Endothelial cell of umbilical vein (primary cell): ENCODE results near the gene MAGEC2. TPM values are rescaled to one million over a fixed set of nuclear protein-coding genes. Genes with fewer than 3 reads are reported as not detected.

ENCODE experiments used
- BruUV-seq: library from RNA; stranded (reverse); fragments of 400-500 nt; replicated peaks from 2 replicates; lab custom pipeline; 2021; lab: Mats Ljungman, UMichigan
- CTCF ChIA-PET: fragments of 300-600, 350-600 bp; sonication (Branson Sonifier 250); formaldehyde crosslinking; loops from one replicate; lab custom pipeline; 2021; ENCODE audit warnings: antibody characterized with exemption, inconsistent platforms; lab: Charles Lee
- POLR2A ChIA-PET: fragments of 300-600, 350-600 bp; sonication (Branson Sonifier 250); formaldehyde crosslinking; loops from one replicate; lab custom pipeline; 2021; ENCODE audit warnings: antibody characterized with exemption, inconsistent platforms; lab: Charles Lee
- DNase-seq: peaks from one replicate; pipeline ENCODE4 v3.0.0-alpha.2; 2011; ENCODE audit warnings: low read depth, low spot score
- FAIRE-seq: peaks from 2 replicates; lab custom pipeline; 2011; peaks lifted over from hg19 to GRCh38; lab: Jason Lieb, UNC
- H2AFZ ChIP-seq: 2 replicates; pipeline ENCODE4 v1.6.0; 2012; ENCODE audit warnings: low read depth, low read length, control low read depth, inconsistent platforms
- H3K27ac ChIP-seq: 2 replicates; pipeline ENCODE4 v1.5.1; 2011; ENCODE audit warnings: low read depth, mild to moderate bottlenecking, control low read depth, low read length, moderate library complexity; ENCODE audit not compliant: insufficient read depth
- H3K27me3 ChIP-seq, 2 experiments: 2 replicates each; pipeline versions ENCODE4 v1.6.0 to v1.6.1; 2011; ENCODE audit warnings: low read length in 2 of 2, mixed read lengths in 1 of 2; ENCODE audit not compliant: control insufficient read depth in 2 of 2, insufficient read depth in 2 of 2
- H3K36me3 ChIP-seq, 2 experiments: 2 replicates in 1 of 2; 3 replicates in 1 of 2; pipeline ENCODE4 v1.5.1; 2011; ENCODE audit warnings: low read length in 2 of 2, mild to moderate bottlenecking in 1 of 2, moderate library complexity in 1 of 2; ENCODE audit not compliant: control insufficient read depth in 2 of 2, insufficient read depth in 2 of 2; ENCODE audit errors: extremely low read depth in 1 of 2
- H3K4me1 ChIP-seq: 3 replicates; pipeline ENCODE4 v1.5.1; 2011; ENCODE audit warnings: mild to moderate bottlenecking, low read length; ENCODE audit not compliant: control insufficient read depth, insufficient read depth; ENCODE audit errors: extremely low read depth
- H3K4me2 ChIP-seq: 2 replicates; pipeline ENCODE4 v1.6.1; 2011; ENCODE audit warnings: low read length, control low read depth, mixed read lengths; ENCODE audit not compliant: insufficient read depth
- H3K4me3 ChIP-seq, 3 experiments: fragments of 200-600 bp in 1 of 3; sonication (generic), shearing (Covaris generic) in 1 of 3; replicated peaks in 1 of 3; 2 replicates each; pipeline ENCODE4 v1.5.1; 2011 to 2016; ENCODE audit warnings: control low read depth in 3 of 3, low read length in 3 of 3, mild to moderate bottlenecking in 2 of 3, inconsistent platforms in 1 of 3, low read depth in 1 of 3, moderate library complexity in 1 of 3; ENCODE audit not compliant: insufficient read depth in 1 of 3
- H3K79me2 ChIP-seq: 2 replicates; pipeline ENCODE4 v1.6.0; 2012; ENCODE audit warnings: low read length, inconsistent platforms; ENCODE audit not compliant: control insufficient read depth, insufficient read depth
- H3K9ac ChIP-seq: replicated peaks from 2 replicates; pipeline ENCODE3; 2011; ENCODE audit warnings: low read length, control low read depth; ENCODE audit not compliant: insufficient read depth; ENCODE audit errors: extremely low read depth
- H3K9me1 ChIP-seq: replicated peaks from 3 replicates; pipeline ENCODE4 v1.6.0; 2011; ENCODE audit warnings: mild to moderate bottlenecking, low read length; ENCODE audit not compliant: control insufficient read depth, insufficient read depth; ENCODE audit errors: extremely low read depth
- H3K9me3 ChIP-seq: replicated peaks from 2 replicates; pipeline ENCODE4 v1.5.1; 2012; ENCODE audit warnings: low read length, inconsistent platforms; ENCODE audit not compliant: control insufficient read depth, insufficient read depth
- H4K20me1 ChIP-seq: replicated peaks from 2 replicates; pipeline ENCODE3; 2011; ENCODE audit warnings: mild to moderate bottlenecking, low read length; ENCODE audit not compliant: control insufficient read depth, insufficient read depth; ENCODE audit errors: extremely low read depth
- EZH2 ChIP-seq: IDR thresholded peaks from 2 replicates; pipeline ENCODE4 v1.6.1; 2012; ENCODE audit warnings: borderline replicate concordance, low read depth, mild to moderate bottlenecking, moderate library complexity, low read length, inconsistent platforms; ENCODE audit not compliant: severe bottlenecking
- FOS ChIP-seq: IDR thresholded peaks from 2 replicates; pipeline ENCODE4 v1.6.1; 2011; ENCODE audit warnings: mild to moderate bottlenecking, low read length, moderate library complexity, borderline replicate concordance; ENCODE audit not compliant: insufficient read depth
- GATA2 ChIP-seq: IDR thresholded peaks from 2 replicates; pipeline ENCODE4 v1.7.0; 2011; ENCODE audit warnings: low read depth, mild to moderate bottlenecking, moderate library complexity, mixed read lengths, low read length; ENCODE audit not compliant: insufficient read length, insufficient read depth
- JUN ChIP-seq: IDR thresholded peaks from 2 replicates; pipeline ENCODE4 v1.6.1; 2011; ENCODE audit warnings: borderline replicate concordance, low read depth; ENCODE audit not compliant: insufficient read length, insufficient read depth
- MYC ChIP-seq: IDR thresholded peaks from one replicate; pipeline ENCODE4 v1.6.1; 2011; ENCODE audit warnings: mild to moderate bottlenecking, low read depth, low read length
- POLR2A ChIP-seq: IDR thresholded peaks from 2 replicates; pipeline ENCODE4 v1.6.1; 2012; ENCODE audit warnings: low read depth, mild to moderate bottlenecking, control low read depth, low read length
- POLR2AphosphoS5 ChIP-seq: IDR thresholded peaks from 2 replicates; pipeline ENCODE4 v1.6.1; 2012; ENCODE audit warnings: low read depth, mild to moderate bottlenecking, control low read depth, low read length, moderate library complexity; ENCODE audit not compliant: insufficient read depth
- dilution Hi-C: fragments of 300-500 bp; cut with MboI; formaldehyde crosslinking; loops from one replicate; pipeline ENCODE4 v1.15.0; 2019; ENCODE audit warnings: low sequenced_read_pairs; ENCODE audit not compliant: extremely low pct_ligation_motif_present
- intact Hi-C: fragments of 100-400 bp; cut with micrococcal nuclease; formaldehyde crosslinking; loops from one replicate; pipeline ENCODE4 v1.10.0; 2022
- polyA plus RNA-seq, 4 experiments: library from polyadenylated mRNA; depleted of rRNA in 3 of 4; stranded (reverse) in 3 of 4; unstranded in 1 of 4; fragments of >200 nt; gene quantifications; 2 replicates each; pipeline versions ENCODE4 v1.2.1 to v1.2.3, GENCODE V29; 2011 to 2012; ENCODE audit warnings: missing spikeins in 1 of 4
- total RNA-seq: library from RNA; stranded (reverse); gene quantifications from 2 replicates; pipeline ENCODE4 v1.2.3, GENCODE V29; 2021
- TF ChIP-seq, protein P1 (sequence below), 2 donors: IDR thresholded peaks; 1 replicate in 1 of 2; 2 replicates in 1 of 2; pipeline ENCODE4 v1.5.1; 2011; ENCODE audit warnings: low read length in 2 of 2, mild to moderate bottlenecking in 2 of 2, moderate library complexity in 2 of 2, control low read depth in 1 of 2, inconsistent platforms in 1 of 2, low read depth in 1 of 2; ENCODE audit not compliant: insufficient read depth in 1 of 2; ENCODE audit errors: extremely low read depth in 1 of 2
- TF ChIP-seq, protein P2 (sequence below): IDR thresholded peaks from 2 replicates; pipeline ENCODE4 v1.6.1; 2011; ENCODE audit not compliant: insufficient read depth, insufficient read length

MAGEC2 gene
- total and polyA plus RNA-seq, 2 donors (not counting 3 experiments of a cell fraction or from before 2014, with no cell fraction given): not detected

DNA sequence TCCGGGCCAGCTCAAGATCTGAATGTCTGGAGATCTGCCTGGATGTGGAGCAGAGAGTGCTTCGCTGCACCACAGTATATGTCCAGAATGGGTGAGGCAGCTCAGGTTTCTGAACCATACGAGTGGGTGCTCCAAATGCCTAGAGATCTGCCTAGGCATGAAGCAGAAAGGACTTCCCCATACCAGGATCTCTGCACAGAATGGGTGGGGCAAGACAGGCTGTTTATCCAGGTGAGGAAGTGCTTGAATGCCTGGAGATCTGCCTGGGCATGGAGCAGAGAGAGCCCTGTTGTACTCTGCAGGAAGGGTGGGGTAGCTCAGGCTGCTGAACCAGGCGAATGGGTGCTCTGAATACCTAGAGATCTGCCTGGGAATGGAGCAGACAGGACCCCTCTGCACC, 45.4 kb upstream of the MAGEC2 start:
- FAIRE-seq: no peak
- H3K4me1 ChIP-seq: no peaks in the 10 kb centered on the region
- no peak overlapping the region for H3K4me3 ChIP-seq
- DNase-seq: no peak
- no peaks in the 10 kb centered on the region for H3K27me3 ChIP-seq
- H4K20me1 ChIP-seq: no peaks in the 10 kb centered on the region
- H3K36me3 ChIP-seq: no peaks in the 10 kb centered on the region
- no peak overlapping the region for H2AFZ ChIP-seq
- no peaks in the 10 kb centered on the region for H3K79me2 ChIP-seq
- dilution Hi-C loops (no loop called here), intact Hi-C loops (no loop called here)
- H3K9ac ChIP-seq: no peak overlapping the region
- no TSS peak for BruUV-seq
- H3K4me2 ChIP-seq: no peak overlapping the region
- ChIA-PET CTCF (no interaction called here), POLR2A (no interaction called here)
- no peaks in the 10 kb centered on the region for H3K9me3 ChIP-seq
- no peak for TF ChIP-seq GATA2
- no peak for TF ChIP-seq MYC
- no peak for TF ChIP-seq POLR2A
- TF ChIP-seq, protein P1, sequence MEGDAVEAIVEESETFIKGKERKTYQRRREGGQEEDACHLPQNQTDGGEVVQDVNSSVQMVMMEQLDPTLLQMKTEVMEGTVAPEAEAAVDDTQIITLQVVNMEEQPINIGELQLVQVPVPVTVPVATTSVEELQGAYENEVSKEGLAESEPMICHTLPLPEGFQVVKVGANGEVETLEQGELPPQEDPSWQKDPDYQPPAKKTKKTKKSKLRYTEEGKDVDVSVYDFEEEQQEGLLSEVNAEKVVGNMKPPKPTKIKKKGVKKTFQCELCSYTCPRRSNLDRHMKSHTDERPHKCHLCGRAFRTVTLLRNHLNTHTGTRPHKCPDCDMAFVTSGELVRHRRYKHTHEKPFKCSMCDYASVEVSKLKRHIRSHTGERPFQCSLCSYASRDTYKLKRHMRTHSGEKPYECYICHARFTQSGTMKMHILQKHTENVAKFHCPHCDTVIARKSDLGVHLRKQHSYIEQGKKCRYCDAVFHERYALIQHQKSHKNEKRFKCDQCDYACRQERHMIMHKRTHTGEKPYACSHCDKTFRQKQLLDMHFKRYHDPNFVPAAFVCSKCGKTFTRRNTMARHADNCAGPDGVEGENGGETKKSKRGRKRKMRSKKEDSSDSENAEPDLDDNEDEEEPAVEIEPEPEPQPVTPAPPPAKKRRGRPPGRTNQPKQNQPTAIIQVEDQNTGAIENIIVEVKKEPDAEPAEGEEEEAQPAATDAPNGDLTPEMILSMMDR (IDR thresholded peaks at IDR 0.05; ENCODE audit: extremely low read depth in 1 of 2, insufficient read depth in 1 of 2, low read depth in 1 of 2, low read length in 2 of 2): no peak
- no peak for TF ChIP-seq POLR2AphosphoS5
- TF ChIP-seq FOS: no peak
- TF ChIP-seq, protein P2, sequence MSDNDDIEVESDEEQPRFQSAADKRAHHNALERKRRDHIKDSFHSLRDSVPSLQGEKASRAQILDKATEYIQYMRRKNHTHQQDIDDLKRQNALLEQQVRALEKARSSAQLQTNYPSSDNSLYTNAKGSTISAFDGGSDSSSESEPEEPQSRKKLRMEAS: no peak
- no peak for TF ChIP-seq EZH2
- TF ChIP-seq JUN: no peak
- H3K27ac ChIP-seq: no peak overlapping the region
- no peaks in the 10 kb centered on the region for H3K9me1 ChIP-seq
